Activated naive CD4-positive, alpha-beta T cell treated with anti-CD3 and anti-CD28 coated beads, Interleukin-2, amount 10 ng/mL, durations not matched to agents 5 hours and 36 hours (primary cell): ENCODE data around the gene ENO1. TPM values are rescaled to one million over a fixed set of nuclear protein-coding genes. Genes with fewer than 3 reads are reported as not detected.

ENCODE experiments used
- microRNA-seq: library from miRNA; unstranded; fragments of <30 nt; microRNA quantifications from one replicate; pipeline ENCODE4 v1.2.0, GENCODE V29; 2022; ENCODE audit warnings: borderline microRNAs expressed, borderline replicate concordance
- total RNA-seq, 2 experiments: library from RNA; stranded (reverse); gene quantifications; one replicate each; pipeline ENCODE4 v1.2.3, GENCODE V29; 2021

The ENO1 gene
- 1,000 to 10,000 TPM; 2,678 to 2,781 TPM for total RNA-seq

GRCh38 chr1:8878448-8878697, at the start of gene ENO1:
Gene ENO1, minus strand, starts transcription at chr1:8878686. Its CDS starts 3,778 bp downstream, at chr1:8874908.

GRCh38 chr1:8817412-8818324, 60.8 kb downstream of the ENO1 start, which contains the start of gene RERE:
Gene RERE, minus strand, starts transcription at chr1:8817640.

Small RNAs within 50 kb of the gene (microRNA-seq; reads per million reads assigned to microRNA genes)
- not detected for gene MIR6728

Other genes starting within 250 kb of the ENO1 start
- 100 to 1,000 TPM; 103 TPM for gene RERE, start 61.0 kb downstream of the ENO1 start, total RNA-seq
- gene CA6, start 67.2 kb upstream of the ENO1 start, total RNA-seq: 1 to 10 TPM; 2.1 to 2.4 TPM
- not detected for gene SLC2A7, start 147.7 kb upstream of the ENO1 start, total RNA-seq
- not detected for gene SLC2A5, start 190.9 kb upstream of the ENO1 start, total RNA-seq